Measurements from ENCODE around the gene ENKD1. TPM values are rescaled to one million over a fixed set of nuclear protein-coding genes. Genes with fewer than 3 reads are reported as not detected.

ENKD1 gene
- total RNA-seq, 3 donors from 2014 or later: 18.6 to 21.0 (median 20.1) TPM

GRCh38 chr16:67659675-67660563, 6.6 kb downstream of the ENKD1 start, which contains the start of gene ACD:
Gene ACD (minus strand): TSS chr16:67660260. CDS start chr16:67660220, 40 bp downstream.
- DNase-seq (ENCODE audit: low spot score in 2 of 2): peak; percentile 87 to 88
- TF ChIP-seq POLR2A (IDR thresholded peaks at IDR 0.05) (peak; percentile 55), POLR2AphosphoS5 (IDR thresholded peaks at IDR 0.05) (peak; percentile 65 to 70 (median 65)), CTCF (IDR thresholded peaks at IDR 0.05) (peak in 1 of 3 donors; percentile 6)
- Histone ChIP-seq H3K4me1 (peaks cover 6 to 13% of the 10 kb centered on the region in 2 donors), H3K27me3 (peaks cover 0 to 2% of the 10 kb centered on the region in 2 donors), H3K4me3 (peak within 1 kb of the TSS; percentile 84 to 97 (median 87)), H3K9me3 (no peaks in the 10 kb centered on the region), H3K36me3 (no peaks in the 10 kb centered on the region), H3K27ac (peak within 1 kb of the TSS; percentile 95 to 96)
- intact Hi-C loops (cut with DNase I; ENCODE audit: low total_unique reads): loop anchor here (5.0 to 10.0 kb wide), 2 partner anchors 123 to 145 kb away; partner anchors contain the start of genes RANBP10 and TSNAXIP1

GRCh38 chr16:67658849-67659674, 7.5 kb downstream of the ENKD1 start:
- Histone ChIP-seq H3K27ac (peak overlapping the region; percentile 95 to 96), H3K4me1 (peaks cover 6 to 13% of the 10 kb centered on the region in 2 donors), H3K9me3 (no peaks in the 10 kb centered on the region), H3K36me3 (no peaks in the 10 kb centered on the region), H3K4me3 (peak overlapping the region; percentile 84 to 97 (median 87)), H3K27me3 (peaks cover 3 to 10% of the 10 kb centered on the region in 2 donors)
- no peak for TF ChIP-seq POLR2A (IDR thresholded peaks at IDR 0.05)
- TF ChIP-seq CTCF (IDR thresholded peaks at IDR 0.05): no peak
- intact Hi-C loops (cut with DNase I; ENCODE audit: low total_unique reads): loop anchor here (5.0 kb wide), 1 partner anchor 122 kb away; no protein-coding TSS in a partner anchor
- DNase-seq (ENCODE audit: low spot score in 2 of 2): no peak

- H3K27ac ChIP-seq: no peak overlapping the region
- TF ChIP-seq POLR2A (IDR thresholded peaks at IDR 0.05) (no peak), CTCF (IDR thresholded peaks at IDR 0.05) (no peak), POLR2AphosphoS5 (IDR thresholded peaks at IDR 0.05) (no peak)
- intact Hi-C loops (cut with DNase I; ENCODE audit: low total_unique reads): loop anchor here (5.0 kb wide), 1 partner anchor 121 kb away; no protein-coding TSS in a partner anchor
- no peaks in the 10 kb centered on the region for H3K9me3 ChIP-seq
- H3K36me3 ChIP-seq: no peaks in the 10 kb centered on the region
- H3K4me3 ChIP-seq: no peak overlapping the region
- H3K27me3 ChIP-seq: peaks cover 8 to 20% of the 10 kb centered on the region in 2 donors
- peaks cover 13 to 14% of the 10 kb centered on the region in 2 donors for H3K4me1 ChIP-seq
- DNase-seq (ENCODE audit: low spot score in 2 of 2): no peak
Observed at GRCh38 chr16:67657751-67658518, 8.6 kb downstream of the ENKD1 start.

- Histone ChIP-seq H3K36me3 (no peaks in the 10 kb centered on the region), H3K4me3 (no peak overlapping the region), H3K27ac (no peak overlapping the region), H3K9me3 (no peaks in the 10 kb centered on the region), H3K4me1 (peaks cover 13 to 17% of the 10 kb centered on the region in 2 donors), H3K27me3 (peaks cover 8 to 25% of the 10 kb centered on the region in 2 donors)
- TF ChIP-seq CTCF (IDR thresholded peaks at IDR 0.05): no peak
- no peak for TF ChIP-seq POLR2A (IDR thresholded peaks at IDR 0.05)
- TF ChIP-seq POLR2AphosphoS5 (IDR thresholded peaks at IDR 0.05): no peak
- DNase-seq (ENCODE audit: low spot score in 2 of 2): no peak
- intact Hi-C loops (cut with DNase I; ENCODE audit: low total_unique reads): loop anchor here (5.0 kb wide), 1 partner anchor 120 kb away; no protein-coding TSS in a partner anchor
Observed at GRCh38 chr16:67657017-67657608, 9.4 kb downstream of the ENKD1 start.
